Kidney glomerular epithelial cell (primary cell): ENCODE data around the gene NDC1.
"Not testable (repeated sequence)": the region's sequence is repeated elsewhere in the genome, so short reads cannot be mapped to it uniquely, and the experiment has no call there.

Experiments
- DNase-seq: peaks from one replicate; lab custom pipeline; 2025; lab: John Stamatoyannopoulos, UW

NDC1 gene

GRCh38 chr1:53837924-53838653, at the start of gene NDC1:
NDC1 (minus strand) TSS chr1:53838296; CDS start chr1:53838261, 35 bp downstream.
- DNase-seq, result peak; percentile 98

GRCh38 chr1:53883600-53883999, 45.5 kb upstream of the NDC1 start:
- not testable (repeated sequence) for DNase-seq

GRCh38 chr1:53881853-53882252, 43.8 kb upstream of the NDC1 start:
- not testable (repeated sequence) for DNase-seq

- peak; percentile 40 for DNase-seq
These were observed 40.5 kb upstream of the NDC1 start for GRCh38 chr1:53878492-53879105.

GRCh38 chr1:53875150-53875549, 37.1 kb upstream of the NDC1 start:
- not testable (repeated sequence) for DNase-seq

- no peak for DNase-seq
These were observed 33.8 kb upstream of the NDC1 start for GRCh38 chr1:53871773-53872484.

GRCh38 chr1:53871221-53871620, 33.1 kb upstream of the NDC1 start:
- DNase-seq, result no peak

- DNase-seq, result no peak
These were observed 31.5 kb upstream of the NDC1 start for GRCh38 chr1:53869454-53870117.

GRCh38 chr1:53868565-53868964, 30.5 kb upstream of the NDC1 start:
- DNase-seq, result no peak

GRCh38 chr1:53862507-53862906, 24.4 kb upstream of the NDC1 start:
- no peak for DNase-seq

GRCh38 chr1:53860967-53861411, 22.9 kb upstream of the NDC1 start:
- DNase-seq, result peak; percentile 46

GRCh38 chr1:53851571-53852285, 13.6 kb upstream of the NDC1 start:
- DNase-seq, result no peak

GRCh38 chr1:53850082-53850673, 12.1 kb upstream of the NDC1 start:
- no peak for DNase-seq

GRCh38 chr1:53847980-53848379, 9.9 kb upstream of the NDC1 start:
- DNase-seq, result no peak

- DNase-seq, result no peak
These were observed 4.3 kb upstream of the NDC1 start for GRCh38 chr1:53842347-53842746.

GRCh38 chr1:53838654-53838974, 518 bp upstream of the NDC1 start:
- no peak for DNase-seq

GRCh38 chr1:53837646-53837923, 511 bp downstream of the NDC1 start:
- DNase-seq, result no peak

GRCh38 chr1:53835491-53835890, 2.6 kb downstream of the NDC1 start:
- peak; percentile 3 for DNase-seq

- DNase-seq, result no peak
These were observed 3.3 kb downstream of the NDC1 start for GRCh38 chr1:53834776-53835175.

- no peak for DNase-seq
These were observed 4.7 kb downstream of the NDC1 start for GRCh38 chr1:53833393-53833792.

GRCh38 chr1:53826367-53826766, 11.7 kb downstream of the NDC1 start:
- DNase-seq, result no peak

GRCh38 chr1:53825306-53825705, 12.8 kb downstream of the NDC1 start:
- DNase-seq, result no peak
